ENCODE data around the gene ZC2HC1B.
"Not testable (repeated sequence)": the region's sequence is repeated elsewhere in the genome, so short reads cannot be mapped to it uniquely, and the experiment has no call there.

The ZC2HC1B gene

GRCh38 chr6:143868808-143869207 is 4.5 kb downstream of the ZC2HC1B start:
- DNase-seq (ENCODE audit: low spot score): not testable (repeated sequence)

DNA sequence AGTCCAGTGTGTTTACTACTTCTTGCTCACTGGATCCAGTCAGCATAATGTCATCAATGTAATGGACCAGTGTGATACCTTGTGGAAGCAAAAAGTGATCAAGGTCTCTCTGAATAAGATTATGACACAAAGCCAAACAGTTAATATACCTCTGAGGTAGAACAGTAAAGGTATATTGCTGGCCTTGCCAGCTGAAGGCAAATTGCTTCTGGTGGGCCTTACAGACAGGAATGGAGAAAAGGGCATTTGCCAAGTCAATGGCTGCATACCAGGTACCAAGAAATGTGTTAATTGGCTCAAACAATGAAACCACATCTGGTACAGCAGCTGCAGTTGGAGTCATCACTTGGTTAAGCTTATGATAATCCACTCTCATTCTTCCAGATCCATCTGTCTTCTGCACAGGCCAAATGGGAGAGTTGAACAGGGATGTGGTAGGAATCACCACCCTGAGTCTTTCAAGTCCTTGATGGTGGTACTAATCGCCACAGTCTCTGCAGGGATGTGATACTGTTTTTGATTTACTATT is 7.0 kb downstream of the ZC2HC1B start:
- DNase-seq (ENCODE audit: low spot score): not testable (repeated sequence)

- no peak for DNase-seq (ENCODE audit: low spot score)
Observed at GRCh38 chr6:143872201-143872600, 7.9 kb downstream of the ZC2HC1B start.

- DNase-seq (ENCODE audit: low spot score): not testable (repeated sequence)
Observed at GRCh38 chr6:143873600-143873999, 9.3 kb downstream of the ZC2HC1B start.

GRCh38 chr6:143874503-143874902 is 10.2 kb downstream of the ZC2HC1B start:
- not testable (repeated sequence) for DNase-seq (ENCODE audit: low spot score)

DNA sequence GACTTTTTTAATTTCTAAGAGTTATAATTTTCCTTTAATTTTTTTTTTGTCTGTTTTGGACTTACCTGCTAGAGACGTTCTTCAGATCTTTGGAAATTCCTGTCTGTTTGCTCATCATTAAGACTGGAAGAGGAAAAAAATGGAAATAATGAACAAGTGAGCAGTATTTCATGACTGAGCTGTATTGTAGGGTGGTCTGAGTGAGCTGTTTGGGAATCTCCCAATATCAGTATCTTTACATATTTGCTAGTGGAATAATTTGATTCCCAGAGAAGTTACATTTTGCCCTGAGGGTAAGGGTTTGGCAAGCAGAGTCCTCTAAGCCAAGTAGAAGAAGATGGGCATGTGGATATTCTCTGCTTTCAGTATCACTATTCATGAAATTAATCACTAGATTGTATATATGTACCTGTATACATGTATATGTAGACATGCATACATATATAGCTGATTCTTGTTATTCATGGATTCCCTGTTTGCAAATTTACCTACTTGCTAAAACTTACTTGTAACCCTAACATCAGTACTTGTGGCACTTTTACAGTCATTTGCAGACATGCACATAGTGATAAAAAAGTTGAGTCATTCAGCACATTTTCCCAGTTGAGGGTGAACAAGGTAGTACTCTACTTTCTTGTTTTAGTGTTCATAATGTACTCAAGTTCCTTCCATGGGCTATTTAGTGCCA is 13.5 kb downstream of the ZC2HC1B start:
- DNase-seq (ENCODE audit: low spot score): no peak

- no peak for DNase-seq (ENCODE audit: low spot score)
Observed at GRCh38 chr6:143878272-143878760, 14.0 kb downstream of the ZC2HC1B start.

DNA sequence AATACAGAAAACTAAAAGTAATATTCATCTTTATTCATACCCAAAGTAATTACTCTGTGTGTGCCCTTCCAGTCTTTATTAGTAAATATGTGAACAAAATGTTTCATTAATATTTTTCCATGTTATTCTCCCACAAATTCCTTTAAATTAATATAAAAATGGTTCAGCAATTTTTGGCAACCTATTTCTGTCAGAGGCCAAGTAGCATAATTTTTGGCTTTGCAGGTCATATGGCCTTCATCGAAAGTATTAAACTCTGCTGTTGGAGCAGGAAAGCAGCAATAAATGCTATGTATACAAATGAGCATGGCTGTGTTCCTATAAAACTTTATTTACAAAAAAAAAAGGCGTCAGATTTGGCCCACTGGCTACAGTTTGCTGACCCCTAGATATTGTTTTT is 16.1 kb downstream of the ZC2HC1B start:
- no peak for DNase-seq (ENCODE audit: low spot score)

DNA sequence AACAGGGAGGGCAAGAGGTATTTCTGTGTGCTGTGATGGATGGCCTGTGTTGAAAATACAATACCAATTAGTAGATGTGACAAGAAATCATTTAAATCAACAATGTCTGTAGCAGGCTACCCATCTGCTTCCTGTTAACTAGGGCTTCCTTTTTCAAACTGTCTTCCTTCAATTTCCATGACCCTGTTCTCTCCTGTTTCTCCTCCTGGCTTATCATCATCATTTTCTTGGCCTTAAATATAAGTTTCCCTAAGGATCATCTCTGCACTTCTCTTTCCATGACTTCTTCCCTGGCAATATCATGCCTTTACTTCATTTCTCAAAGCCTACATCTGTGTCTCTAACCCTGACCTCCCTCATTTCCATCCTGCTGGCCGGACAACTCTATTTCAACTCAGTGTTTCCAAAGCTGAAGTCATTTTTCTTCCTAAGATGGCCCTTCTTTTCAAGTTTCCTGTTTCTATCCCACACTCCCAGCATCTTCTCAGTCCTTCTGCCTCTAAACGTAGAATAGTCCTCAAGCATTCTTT is 18.2 kb downstream of the ZC2HC1B start:
- DNase-seq (ENCODE audit: low spot score): no peak

GRCh38 chr6:143884216-143884900 is 20.1 kb downstream of the ZC2HC1B start:
- no peak for DNase-seq (ENCODE audit: low spot score)

- no peak for DNase-seq (ENCODE audit: low spot score)
Observed at GRCh38 chr6:143885116-143885515, 20.8 kb downstream of the ZC2HC1B start.

GRCh38 chr6:143894655-143895054 is 30.4 kb downstream of the ZC2HC1B start:
- no peak for DNase-seq (ENCODE audit: low spot score)

DNA sequence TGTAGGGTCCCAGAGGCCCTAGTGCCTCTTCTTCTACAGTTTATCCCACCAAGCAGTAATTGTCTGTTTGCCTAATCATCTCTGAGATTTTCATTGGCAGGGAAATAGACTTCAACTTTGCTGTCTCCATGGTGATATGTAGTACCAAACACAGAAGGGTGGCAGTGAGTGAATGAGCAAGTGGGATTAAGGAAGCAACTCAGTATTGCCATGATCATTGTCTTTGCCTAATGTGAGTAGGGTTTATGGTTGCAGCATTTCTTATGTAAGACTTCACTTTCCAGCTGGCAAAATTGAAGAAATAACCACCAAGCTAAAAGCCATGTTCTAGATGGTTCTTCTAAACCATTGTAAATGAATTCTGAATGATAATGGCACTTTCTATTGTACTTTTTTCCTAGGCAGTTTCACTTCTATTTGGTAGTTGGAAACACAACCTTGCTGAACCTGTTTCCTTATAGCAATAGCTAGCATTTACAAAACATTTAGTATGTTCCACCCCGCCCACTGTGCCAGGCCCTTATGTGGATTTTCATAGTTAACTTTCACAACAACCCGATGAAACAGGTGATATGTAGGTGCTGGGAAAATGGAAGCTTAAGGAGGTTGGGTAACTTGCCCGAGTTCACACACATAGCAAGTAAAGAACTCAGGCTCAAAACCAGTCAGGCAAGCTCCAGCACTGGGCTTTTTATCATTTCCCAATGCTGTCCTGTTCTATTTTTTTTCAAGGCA is 32.0 kb downstream of the ZC2HC1B start:
- no peak for DNase-seq (ENCODE audit: low spot score)

DNA sequence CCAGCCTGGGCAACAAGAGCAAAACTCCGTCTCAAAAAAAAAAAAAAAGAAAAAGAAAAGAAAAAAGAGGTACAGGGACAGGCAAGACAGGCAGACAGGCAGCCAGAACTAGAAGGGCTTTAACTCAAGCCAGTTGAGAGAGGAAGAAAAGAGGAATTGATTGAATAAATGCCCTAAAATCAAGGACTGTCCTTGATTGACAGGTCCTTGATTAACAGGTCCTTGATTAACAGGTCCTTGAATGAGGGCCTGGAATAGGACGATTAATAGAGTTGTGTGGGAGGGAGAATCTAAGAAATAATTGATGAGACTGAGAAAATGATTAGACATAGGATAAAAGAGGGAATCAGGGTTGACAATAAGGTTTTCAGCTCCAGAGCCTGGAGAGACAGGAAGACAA is 36.1 kb downstream of the ZC2HC1B start:
- no peak for DNase-seq (ENCODE audit: low spot score)

DNA sequence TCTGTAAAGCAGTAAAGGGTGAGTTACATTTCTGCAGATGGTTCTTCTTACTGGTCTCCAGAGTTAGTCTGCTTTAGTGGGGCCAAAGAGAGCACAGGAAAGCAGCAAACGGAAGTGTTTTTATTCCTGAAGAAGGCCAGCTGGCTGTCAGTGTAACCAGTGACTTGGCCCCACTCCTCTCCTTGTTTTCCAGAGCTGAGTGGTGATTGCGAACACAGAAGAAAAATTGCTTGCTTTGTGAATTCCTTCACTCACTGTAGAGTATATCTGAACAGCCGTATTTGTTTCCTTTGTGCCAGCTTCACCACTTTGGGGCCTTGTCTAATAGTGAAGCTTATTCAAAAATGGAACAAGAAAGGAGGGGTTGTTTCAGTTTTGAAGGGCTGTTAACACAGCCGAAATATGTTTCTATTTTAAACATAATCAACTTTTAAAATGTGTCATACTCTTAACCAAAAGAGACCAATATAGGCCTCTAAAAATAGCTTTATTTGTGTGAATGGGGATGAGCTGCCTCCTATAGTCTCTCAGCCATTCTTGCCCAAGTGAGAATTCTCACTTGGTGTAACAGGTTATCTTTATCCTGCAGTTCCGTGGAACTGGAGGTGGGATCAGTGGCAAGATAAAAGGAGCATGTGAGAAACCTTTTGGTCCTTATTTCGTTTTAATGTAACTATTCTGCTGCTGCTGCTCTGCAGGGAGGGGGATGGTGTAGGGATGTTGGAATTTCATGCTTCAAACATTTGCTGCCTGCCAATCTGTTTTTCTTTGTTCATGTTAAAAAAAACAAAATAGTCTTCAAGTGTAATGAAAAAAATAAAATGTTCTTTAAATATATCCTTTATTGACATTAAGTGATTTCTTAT is 37.8 kb downstream of the ZC2HC1B start:
- no peak for DNase-seq (ENCODE audit: low spot score)

GRCh38 chr6:143902827-143903226 is 38.6 kb downstream of the ZC2HC1B start:
- DNase-seq (ENCODE audit: low spot score): no peak

DNA sequence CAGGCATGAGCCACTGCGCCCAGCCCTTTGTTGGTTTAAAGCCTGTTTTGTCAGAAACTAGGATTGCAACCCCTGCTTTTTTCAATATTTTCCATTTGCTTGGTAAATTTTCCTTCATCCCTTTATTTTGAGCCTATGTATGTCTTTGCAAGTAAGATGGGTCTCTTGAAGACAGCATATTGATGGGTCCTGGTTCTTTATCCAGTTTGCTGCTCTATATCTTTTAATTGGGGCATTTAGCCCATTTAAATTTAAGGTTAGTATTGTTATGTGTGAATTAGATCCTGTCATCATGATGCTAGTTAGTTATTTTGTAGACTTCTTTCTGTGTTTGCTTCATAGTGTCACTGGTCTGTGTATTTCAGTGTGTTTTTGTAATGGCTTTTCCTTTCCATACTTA is 46.8 kb downstream of the ZC2HC1B start:
- no peak for DNase-seq (ENCODE audit: low spot score)

DNA sequence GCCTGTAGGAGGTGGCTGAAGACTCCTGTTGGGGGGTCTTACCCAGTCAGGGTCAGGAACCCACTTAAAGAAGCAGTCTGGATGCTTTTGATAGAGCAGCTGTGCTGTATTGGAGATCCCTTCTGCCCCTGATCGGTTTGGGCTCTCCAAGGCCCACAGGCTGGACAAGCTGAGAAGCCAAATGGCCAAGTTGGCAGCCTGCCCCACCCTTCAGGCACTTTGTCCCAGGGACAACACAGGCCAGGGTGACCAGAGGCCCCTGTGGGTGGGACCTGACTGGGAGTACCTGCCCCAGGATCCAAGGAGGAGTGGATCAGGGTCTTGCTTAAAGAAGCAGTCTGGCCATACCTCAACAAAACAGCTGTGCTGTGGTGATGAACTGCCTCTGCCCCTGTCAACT is 48.4 kb downstream of the ZC2HC1B start:
- DNase-seq (ENCODE audit: low spot score): no peak

DNA sequence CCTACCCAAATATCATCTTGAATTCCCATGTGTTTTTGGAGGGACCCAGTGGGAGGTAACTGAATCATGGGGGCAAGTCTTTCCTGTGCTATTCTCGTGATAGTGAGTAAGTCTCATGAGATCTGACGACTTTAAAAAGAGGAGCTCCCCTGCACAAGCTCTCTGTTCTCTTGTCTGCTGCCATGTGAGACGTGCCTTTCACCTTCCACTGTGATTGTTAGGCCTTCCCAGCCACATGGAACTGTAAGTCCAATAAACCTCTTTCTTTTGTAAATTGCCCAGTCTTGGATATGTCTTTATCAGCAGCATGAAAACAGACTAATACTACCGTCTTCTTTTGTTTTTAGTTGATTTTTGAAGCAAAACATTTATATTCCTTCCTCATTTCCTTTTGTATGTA is 52.8 kb downstream of the ZC2HC1B start:
- not testable (repeated sequence) for DNase-seq (ENCODE audit: low spot score)

GRCh38 chr6:143928853-143929252 is 64.6 kb downstream of the ZC2HC1B start:
- no peak for DNase-seq (ENCODE audit: low spot score)

DNA sequence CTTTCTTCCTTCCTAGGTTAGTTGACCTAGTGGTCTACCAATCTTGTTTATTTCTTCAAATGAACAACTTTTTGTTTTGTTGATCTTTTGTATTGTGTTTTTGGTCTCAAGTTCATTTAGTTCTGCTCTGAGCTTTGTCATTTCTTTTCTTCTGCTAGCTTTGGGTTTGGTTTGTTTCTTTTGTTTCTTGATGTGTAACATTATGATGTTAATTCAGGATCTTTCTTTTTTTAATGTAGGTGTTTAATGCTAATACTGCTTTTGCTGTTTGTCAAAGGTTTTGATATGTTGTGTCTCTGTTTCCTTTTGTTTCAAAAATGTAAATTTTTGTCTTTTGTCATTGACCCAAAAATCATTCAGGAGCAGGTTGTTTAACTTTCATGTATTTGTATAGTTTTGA is 65.7 kb downstream of the ZC2HC1B start:
- DNase-seq (ENCODE audit: low spot score): no peak

Data from D341Med (cell line).